ENCODE measurements around the gene MAMDC2. TPM values are rescaled to one million over a fixed set of nuclear protein-coding genes. Genes with fewer than 3 reads are reported as not detected.

MAMDC2 gene
- total and polyA plus RNA-seq, 9 donors: 24.6 to 96.6 (median 69.5) TPM

DNA sequence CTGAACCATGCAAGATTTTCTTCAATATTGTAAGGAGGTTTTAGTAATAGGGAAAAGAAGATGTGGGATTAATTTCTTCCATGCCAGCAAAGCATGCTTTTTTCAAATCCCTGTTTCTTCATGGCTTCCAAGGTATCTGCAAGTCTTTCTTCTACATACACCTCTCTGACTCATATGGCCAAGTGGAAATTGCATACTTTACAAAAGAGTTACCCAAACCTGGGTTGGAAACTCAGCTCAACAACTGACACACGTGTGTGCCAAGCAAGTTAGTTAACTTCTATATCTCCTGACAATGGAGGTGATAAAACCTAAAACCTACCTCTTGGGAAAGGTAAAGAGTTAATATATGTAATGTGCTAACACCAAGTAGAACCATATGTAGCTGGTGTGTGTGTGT lies 28.5 kb upstream of the MAMDC2 start:
- Histone ChIP-seq H3K27me3 (no peaks in the 10 kb centered on the region), H3K4me3 (no peak overlapping the region), H3K36me3 (no peaks in the 10 kb centered on the region), H3K4me1 (ENCODE audit: insufficient read depth) (peaks cover 5% of the 10 kb centered on the region), H3K9me3 (no peaks in the 10 kb centered on the region), H3K27ac (no peak overlapping the region)
- intact Hi-C loops (cut with DNase I): no loop called here
- 81 to 94% (median 90%) methylated on average over 1 of the region's 1 CpG for WGBS, 3 donors
- no peak for DNase-seq
- TF ChIP-seq EP300 (IDR thresholded peaks at IDR 0.05) (no peak), POLR2A (IDR thresholded peaks at IDR 0.05) (no peak)
- TF ChIP-seq, protein P1, sequence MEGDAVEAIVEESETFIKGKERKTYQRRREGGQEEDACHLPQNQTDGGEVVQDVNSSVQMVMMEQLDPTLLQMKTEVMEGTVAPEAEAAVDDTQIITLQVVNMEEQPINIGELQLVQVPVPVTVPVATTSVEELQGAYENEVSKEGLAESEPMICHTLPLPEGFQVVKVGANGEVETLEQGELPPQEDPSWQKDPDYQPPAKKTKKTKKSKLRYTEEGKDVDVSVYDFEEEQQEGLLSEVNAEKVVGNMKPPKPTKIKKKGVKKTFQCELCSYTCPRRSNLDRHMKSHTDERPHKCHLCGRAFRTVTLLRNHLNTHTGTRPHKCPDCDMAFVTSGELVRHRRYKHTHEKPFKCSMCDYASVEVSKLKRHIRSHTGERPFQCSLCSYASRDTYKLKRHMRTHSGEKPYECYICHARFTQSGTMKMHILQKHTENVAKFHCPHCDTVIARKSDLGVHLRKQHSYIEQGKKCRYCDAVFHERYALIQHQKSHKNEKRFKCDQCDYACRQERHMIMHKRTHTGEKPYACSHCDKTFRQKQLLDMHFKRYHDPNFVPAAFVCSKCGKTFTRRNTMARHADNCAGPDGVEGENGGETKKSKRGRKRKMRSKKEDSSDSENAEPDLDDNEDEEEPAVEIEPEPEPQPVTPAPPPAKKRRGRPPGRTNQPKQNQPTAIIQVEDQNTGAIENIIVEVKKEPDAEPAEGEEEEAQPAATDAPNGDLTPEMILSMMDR (IDR thresholded peaks at IDR 0.05): no peak

DNA sequence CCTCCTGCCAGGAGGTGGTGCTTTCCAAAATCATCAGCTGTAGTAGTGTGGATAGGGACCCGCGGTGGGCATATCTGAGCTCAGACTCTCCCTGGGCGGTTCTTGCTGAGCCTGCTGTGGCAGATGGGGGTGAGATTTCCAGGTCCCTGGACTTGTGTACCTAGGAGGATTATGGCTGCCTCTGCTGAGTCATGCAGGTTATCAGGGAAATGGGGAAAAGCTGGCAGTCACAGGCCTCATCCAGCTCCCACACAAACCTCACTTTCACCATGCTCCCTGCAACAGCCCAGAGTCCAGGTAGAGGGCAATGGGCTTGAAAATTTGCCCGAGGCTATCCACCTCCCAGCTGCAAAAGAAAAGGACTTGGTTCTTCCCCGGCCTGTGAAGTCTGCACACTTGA lies 23.4 kb upstream of the MAMDC2 start:
- peaks cover 1% of the 10 kb centered on the region for H3K4me1 ChIP-seq (ENCODE audit: insufficient read depth)
- intact Hi-C loops (cut with DNase I): no loop called here
- H3K27ac ChIP-seq: no peak overlapping the region
- H3K27me3 ChIP-seq: no peaks in the 10 kb centered on the region
- TF ChIP-seq EP300 (IDR thresholded peaks at IDR 0.05): no peak
- DNase-seq: no peak
- H3K36me3 ChIP-seq: no peaks in the 10 kb centered on the region
- no peak overlapping the region for H3K4me3 ChIP-seq
- no peaks in the 10 kb centered on the region for H3K9me3 ChIP-seq
- WGBS, 3 donors: 71 to 79% (median 78%) methylated on average over 5 of the region's 5 CpGs

DNA sequence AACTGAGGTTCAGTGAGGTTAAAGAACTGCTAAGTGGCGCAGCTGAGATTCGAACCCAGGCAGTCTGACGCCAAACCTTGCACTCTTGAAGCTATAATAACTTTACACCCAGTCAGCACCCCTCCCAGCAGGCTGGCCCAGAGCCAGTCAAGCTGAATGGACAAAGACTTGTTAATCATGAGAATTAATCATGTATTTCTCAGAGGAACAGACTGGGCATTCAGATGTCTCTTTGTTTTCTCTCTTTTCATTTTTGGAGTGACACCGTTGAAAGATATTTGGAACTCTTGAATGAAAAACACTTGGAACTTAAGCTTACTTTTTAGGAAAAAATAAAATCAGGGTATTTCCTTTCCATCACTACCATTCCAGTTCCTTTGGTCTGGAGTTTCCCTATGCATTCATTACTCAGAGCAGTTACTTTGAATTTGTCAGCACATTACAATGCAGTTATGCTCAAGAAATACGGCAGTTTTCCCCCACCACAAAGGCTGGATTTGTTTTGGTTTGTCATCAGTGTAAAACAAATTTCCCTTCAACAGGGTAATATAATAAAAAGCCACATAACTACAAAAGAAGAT lies 22.6 kb upstream of the MAMDC2 start:
- Histone ChIP-seq H3K9me3 (no peaks in the 10 kb centered on the region), H3K36me3 (no peaks in the 10 kb centered on the region), H3K27ac (no peak overlapping the region), H3K27me3 (no peaks in the 10 kb centered on the region), H3K4me3 (no peak overlapping the region), H3K4me1 (ENCODE audit: insufficient read depth) (peaks cover 1% of the 10 kb centered on the region)
- DNase-seq: no peak
- intact Hi-C loops (cut with DNase I): no loop called here
- TF ChIP-seq EP300 (IDR thresholded peaks at IDR 0.05): no peak
- no peak for TF ChIP-seq POLR2A (IDR thresholded peaks at IDR 0.05)
- TF ChIP-seq, protein P1 (IDR thresholded peaks at IDR 0.05): no peak
- 51 to 62% (median 62%) methylated on average over 5 of the region's 5 CpGs for WGBS, 3 donors

DNA sequence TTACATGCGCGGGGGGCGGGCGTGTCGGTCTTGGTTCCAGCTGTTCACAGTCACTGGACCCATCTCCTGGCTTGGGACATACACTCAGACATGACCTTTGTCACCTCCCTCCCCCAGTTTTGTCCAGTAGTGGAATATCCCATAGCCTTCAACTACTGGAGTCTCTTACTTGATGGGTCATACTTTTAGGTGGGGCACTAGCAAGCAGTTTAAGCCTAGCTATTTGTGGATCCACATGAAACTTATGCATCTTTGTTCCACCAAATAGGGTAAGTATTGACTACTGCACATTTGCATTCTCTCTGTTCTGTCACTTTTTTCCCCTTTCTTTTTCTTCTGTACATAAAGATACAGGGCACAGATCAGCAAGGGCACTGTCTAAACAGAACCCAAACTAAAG lies 15.4 kb upstream of the MAMDC2 start:
- intact Hi-C loops (cut with DNase I): no loop called here
- WGBS, 3 donors: 69 to 79% (median 73%) methylated on average over 5 of the region's 5 CpGs

DNA sequence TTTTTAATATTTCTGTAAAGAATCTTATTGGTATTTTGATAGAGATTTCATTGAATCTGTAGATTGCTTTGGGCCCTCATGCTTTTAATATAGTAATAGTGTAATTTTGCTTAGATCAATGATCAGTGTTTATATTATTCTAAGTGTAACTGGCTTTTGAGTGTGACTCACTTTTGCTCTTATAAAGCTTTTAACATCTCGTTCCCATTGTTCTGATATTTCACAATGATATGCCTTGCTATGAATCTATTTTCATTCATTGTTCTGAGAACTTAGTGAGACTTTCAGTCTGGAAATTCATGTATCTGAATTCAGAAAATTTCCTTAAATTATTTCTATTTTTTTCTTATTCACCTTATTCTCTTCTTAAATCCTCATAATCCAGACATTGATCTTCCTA lies 13.5 kb upstream of the MAMDC2 start:
- intact Hi-C loops (cut with DNase I): no loop called here
- no peak overlapping the region for H3K27ac ChIP-seq
- WGBS, 3 donors: 81 to 87% (median 85%) methylated on average over 1 of the region's 1 CpG

More for the DNA sequence above, 15.4 kb upstream of the MAMDC2 start:
- TF ChIP-seq, protein P1 (IDR thresholded peaks at IDR 0.05): no peak
- no peak for TF ChIP-seq POLR2A (IDR thresholded peaks at IDR 0.05)
- H3K27ac ChIP-seq: no peak overlapping the region
- H3K27me3 ChIP-seq: no peaks in the 10 kb centered on the region
- H3K4me3 ChIP-seq: no peak overlapping the region
- H3K9me3 ChIP-seq: no peaks in the 10 kb centered on the region
- no peak for DNase-seq
- H3K4me1 ChIP-seq (ENCODE audit: insufficient read depth): no peaks in the 10 kb centered on the region
- no peaks in the 10 kb centered on the region for H3K36me3 ChIP-seq

More for the DNA sequence above, 13.5 kb upstream of the MAMDC2 start:
- TF ChIP-seq POLR2A (IDR thresholded peaks at IDR 0.05) (no peak), EP300 (IDR thresholded peaks at IDR 0.05) (no peak)
- TF ChIP-seq, protein P1 (IDR thresholded peaks at IDR 0.05): no peak
- no peak overlapping the region for H3K4me3 ChIP-seq
- DNase-seq: no peak
- H3K36me3 ChIP-seq: no peaks in the 10 kb centered on the region
- H3K4me1 ChIP-seq (ENCODE audit: insufficient read depth): no peaks in the 10 kb centered on the region
- H3K27me3 ChIP-seq: no peaks in the 10 kb centered on the region
- no peaks in the 10 kb centered on the region for H3K9me3 ChIP-seq

Data from ovary (tissue), 9 donors.